ENCODE measurements around the gene TXNRD2.

- no peak for TF ChIP-seq CTCF (conservative IDR thresholded peaks at IDR 0.05; ENCODE audit: low read depth, low read length)
- no peak for TF ChIP-seq EZH2 (IDR thresholded peaks at IDR 0.05; ENCODE audit: low read length, unreplicated experiment)
Measured at GRCh38 chr22:19948057-19948760, 6.6 kb upstream of the TXNRD2 start.

Data from PC-3 (cell line).